Mesenchymal stem cell (in vitro differentiated cells and primary cell): ENCODE data around the gene MALRD1.

Experiments
- DNase-seq: peaks from one replicate; pipeline ENCODE4 v3.0.0-alpha.2; 2013
- H2AFZ ChIP-seq: one replicate; pipeline ENCODE4 v1.6.1; 2013; ENCODE audit warnings: low read depth, mild to moderate bottlenecking, control low read depth, inconsistent platforms, low read length, moderate library complexity
- H2AK5ac ChIP-seq: 2 replicates; pipeline ENCODE4 v1.6.1; 2013; ENCODE audit warnings: low read length, moderate library complexity, mild to moderate bottlenecking, inconsistent platforms; ENCODE audit not compliant: severe bottlenecking
- H2BK120ac ChIP-seq: one replicate; pipeline ENCODE4 v1.6.1; 2013; ENCODE audit warnings: low read depth, mild to moderate bottlenecking, inconsistent platforms, low read length, moderate library complexity
- H2BK12ac ChIP-seq, 2 experiments: one replicate each; pipeline ENCODE4 v1.6.1; 2013; ENCODE audit warnings: inconsistent platforms in 2 of 2, low read length in 2 of 2, mild to moderate bottlenecking in 2 of 2, moderate library complexity in 2 of 2, control low read depth in 1 of 2
- H2BK15ac ChIP-seq: one replicate; pipeline ENCODE4 v1.6.1; 2013; ENCODE audit warnings: mild to moderate bottlenecking, low read depth, inconsistent platforms; ENCODE audit not compliant: poor library complexity, severe bottlenecking
- H2BK5ac ChIP-seq: 2 replicates; pipeline ENCODE4 v1.6.1; 2013; ENCODE audit warnings: low read depth, mild to moderate bottlenecking, low read length, control low read depth, inconsistent platforms; ENCODE audit not compliant: poor library complexity, severe bottlenecking
- H3K14ac ChIP-seq, 2 experiments: one replicate each; pipeline ENCODE4 v1.6.1; 2013; ENCODE audit warnings: inconsistent platforms in 2 of 2, low read length in 2 of 2, control low read depth in 1 of 2, mild to moderate bottlenecking in 1 of 2, moderate library complexity in 1 of 2
- H3K18ac ChIP-seq, 2 experiments: one replicate each; pipeline ENCODE4 v1.6.1; 2013; ENCODE audit warnings: inconsistent platforms in 2 of 2, low read length in 2 of 2, control low read depth in 1 of 2, low read depth in 1 of 2, mild to moderate bottlenecking in 1 of 2
- H3K23ac ChIP-seq, 2 experiments: one replicate each; pipeline ENCODE4 v1.6.1; 2013; ENCODE audit warnings: inconsistent platforms in 2 of 2, low read length in 2 of 2, mild to moderate bottlenecking in 2 of 2, moderate library complexity in 2 of 2, control low read depth in 1 of 2
- H3K27ac ChIP-seq: 2 replicates; pipeline ENCODE4 v1.5.1; 2013; ENCODE audit warnings: mild to moderate bottlenecking, moderate library complexity, low read length, control low read depth, inconsistent platforms; ENCODE audit not compliant: poor library complexity, severe bottlenecking
- H3K27me3 ChIP-seq, 2 experiments: 2 replicates each; pipeline versions ENCODE4 v1.6.1 to v1.7.0; 2013; ENCODE audit warnings: low read length in 2 of 2, mild to moderate bottlenecking in 2 of 2, moderate library complexity in 2 of 2, control low read depth in 1 of 2, inconsistent platforms in 1 of 2; ENCODE audit not compliant: control insufficient read depth in 1 of 2, insufficient read depth in 1 of 2
- H3K36me3 ChIP-seq, 2 experiments: 2 replicates each; pipeline versions ENCODE4 v1.6.1 to v1.7.0; 2013; ENCODE audit warnings: low read length in 2 of 2, control low read depth in 1 of 2, inconsistent platforms in 1 of 2, low read depth in 1 of 2, mild to moderate bottlenecking in 1 of 2; ENCODE audit not compliant: insufficient read depth in 2 of 2, control insufficient read depth in 1 of 2
- H3K4ac ChIP-seq, 2 experiments: one replicate each; pipeline ENCODE4 v1.6.1; 2013; ENCODE audit warnings: inconsistent platforms in 2 of 2, low read length in 2 of 2, mild to moderate bottlenecking in 2 of 2, moderate library complexity in 2 of 2, control low read depth in 1 of 2, low read depth in 1 of 2
- H3K4me1 ChIP-seq: 2 replicates; pipeline ENCODE4 v1.6.1; 2013; ENCODE audit warnings: low read depth, low read length, control low read depth; ENCODE audit not compliant: control insufficient read depth, insufficient read depth
- H3K4me2 ChIP-seq: 2 replicates; pipeline ENCODE4 v1.6.1; 2013; ENCODE audit warnings: low read length, mild to moderate bottlenecking, inconsistent platforms; ENCODE audit not compliant: poor library complexity, severe bottlenecking
- H3K4me3 ChIP-seq, 2 experiments: 2 replicates each; pipeline versions ENCODE4 v1.5.1 to v1.7.0; 2013; ENCODE audit warnings: low read length in 2 of 2, mild to moderate bottlenecking in 2 of 2, control low read depth in 1 of 2, low read depth in 1 of 2; ENCODE audit not compliant: insufficient read depth in 1 of 2
- H3K79me1 ChIP-seq: replicated peaks from 2 replicates; pipeline ENCODE4 v1.6.1; 2013; ENCODE audit warnings: mild to moderate bottlenecking, control low read depth, low read length, inconsistent platforms; ENCODE audit not compliant: poor library complexity, severe bottlenecking
- H3K9ac ChIP-seq: 2 replicates; pipeline ENCODE4 v1.7.0; 2013; ENCODE audit warnings: mild to moderate bottlenecking, low read length, moderate library complexity
- H3K9me3 ChIP-seq: 2 replicates; pipeline ENCODE4 v1.7.0; 2013; ENCODE audit warnings: mild to moderate bottlenecking, low read length; ENCODE audit not compliant: control insufficient read depth
- H4K8ac ChIP-seq: one replicate; pipeline ENCODE4 v1.6.1; 2013; ENCODE audit warnings: inconsistent platforms, mild to moderate bottlenecking, low read length, moderate library complexity
- H4K91ac ChIP-seq: one replicate; pipeline ENCODE4 v1.6.1; 2013; ENCODE audit warnings: mild to moderate bottlenecking, low read length, inconsistent platforms
- WGBS: methylation state at CpG from one replicate; pipeline ENCODE4 v1.1.7; 2013; ENCODE audit warnings: mixed read lengths; 5-methylcytosine and 5-hydroxymethylcytosine counted together

The MALRD1 gene

DNA sequence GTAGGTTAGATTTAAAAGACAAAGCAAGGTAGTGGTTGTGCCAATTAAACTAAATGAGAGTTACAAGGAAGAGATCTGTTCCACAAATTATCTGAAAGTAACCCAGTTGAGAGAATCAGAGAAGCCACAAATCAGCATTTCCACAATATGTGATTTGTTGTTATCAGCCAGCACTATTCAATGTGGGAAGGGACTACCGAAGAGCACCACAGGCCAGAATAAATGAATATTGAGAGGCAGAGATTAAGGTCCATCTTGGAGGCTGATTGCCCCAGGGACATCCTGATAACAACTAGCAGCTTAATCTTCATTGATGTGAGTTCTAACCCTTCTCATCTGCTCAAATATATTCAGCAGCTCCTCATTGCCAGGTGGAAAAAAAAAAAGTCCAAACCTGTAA lies 367.6 kb downstream of the MALRD1 start:
- Histone ChIP-seq H2BK120ac (no peak overlapping the region), H3K18ac (no peak overlapping the region), H4K8ac (no peak overlapping the region), H3K36me3 (no peaks in the 10 kb centered on the region), H3K4ac (no peak overlapping the region), H3K27me3 (no peaks in the 10 kb centered on the region), H3K4me2 (no peak overlapping the region), H2AK5ac (no peak overlapping the region), H3K27ac (no peak overlapping the region), H3K9ac (no peak overlapping the region), H3K79me1 (no peaks in the 10 kb centered on the region), H3K14ac (no peak overlapping the region), H2BK5ac (no peak overlapping the region), H2BK15ac (no peak overlapping the region), H4K91ac (no peak overlapping the region), H2BK12ac (no peak overlapping the region), H3K23ac (no peak overlapping the region), H3K4me1 (no peaks in the 10 kb centered on the region), H2AFZ (no peak overlapping the region), H3K9me3 (no peaks in the 10 kb centered on the region), H3K4me3 (no peak overlapping the region)
- no peak for DNase-seq
- 31% methylated on average over 1 of the region's 1 CpG for WGBS

DNA sequence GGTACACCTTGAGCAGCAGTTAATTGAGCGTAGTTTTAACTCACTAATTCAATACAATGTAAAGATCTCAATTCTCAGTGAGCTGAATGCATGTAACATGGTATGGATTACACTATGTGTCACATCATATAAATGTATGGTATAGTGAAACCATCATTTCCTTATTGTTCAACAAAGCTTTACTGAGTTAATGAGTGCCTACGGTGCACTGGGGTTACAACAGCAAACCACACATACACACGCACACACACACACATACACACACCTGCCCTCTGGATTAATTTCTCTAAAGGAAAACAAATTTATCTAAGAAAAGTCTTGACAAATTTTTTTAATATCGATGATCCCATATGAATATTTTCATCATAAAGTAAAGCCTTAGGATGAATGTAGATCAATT lies 369.1 kb downstream of the MALRD1 start:
- Histone ChIP-seq H2BK12ac (no peak overlapping the region), H3K79me1 (no peaks in the 10 kb centered on the region), H2BK15ac (no peak overlapping the region), H3K4ac (no peak overlapping the region), H3K36me3 (no peaks in the 10 kb centered on the region), H2BK5ac (no peak overlapping the region), H3K27me3 (no peaks in the 10 kb centered on the region), H4K91ac (no peak overlapping the region), H3K14ac (no peak overlapping the region), H3K4me3 (no peak overlapping the region), H4K8ac (no peak overlapping the region), H3K4me1 (no peaks in the 10 kb centered on the region), H3K27ac (no peak overlapping the region), H3K9me3 (no peaks in the 10 kb centered on the region), H3K9ac (no peak overlapping the region), H2BK120ac (no peak overlapping the region), H3K4me2 (no peak overlapping the region), H2AK5ac (no peak overlapping the region), H3K18ac (no peak overlapping the region), H2AFZ (no peak overlapping the region), H3K23ac (no peak overlapping the region)
- DNase-seq, result no peak
- WGBS, result 100% methylated on average over 2 of the region's 4 CpGs

DNA sequence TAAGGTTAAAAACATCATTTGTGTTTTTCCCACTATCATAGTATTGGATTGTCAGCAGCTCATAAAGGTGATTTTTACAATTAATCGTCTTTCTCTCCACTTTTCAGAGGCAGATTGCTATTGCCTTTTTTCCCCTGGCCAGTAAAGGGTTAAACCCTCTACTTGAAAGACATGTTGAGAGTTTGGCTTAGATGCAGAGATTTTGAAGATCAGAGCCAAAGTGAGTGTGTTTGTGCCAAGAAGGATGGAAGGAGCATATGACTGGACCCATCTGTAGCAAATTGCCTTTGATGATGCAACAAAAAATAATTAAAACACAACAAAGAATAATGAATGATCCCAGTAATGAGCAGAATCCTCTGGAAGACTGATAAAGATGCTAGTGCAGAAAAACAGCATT lies 373.1 kb downstream of the MALRD1 start:
- no peak overlapping the region for H4K8ac ChIP-seq
- no CpG with 5 or more reads among the region's 1 CpG for WGBS
- no peak overlapping the region for H2BK120ac ChIP-seq

DNA sequence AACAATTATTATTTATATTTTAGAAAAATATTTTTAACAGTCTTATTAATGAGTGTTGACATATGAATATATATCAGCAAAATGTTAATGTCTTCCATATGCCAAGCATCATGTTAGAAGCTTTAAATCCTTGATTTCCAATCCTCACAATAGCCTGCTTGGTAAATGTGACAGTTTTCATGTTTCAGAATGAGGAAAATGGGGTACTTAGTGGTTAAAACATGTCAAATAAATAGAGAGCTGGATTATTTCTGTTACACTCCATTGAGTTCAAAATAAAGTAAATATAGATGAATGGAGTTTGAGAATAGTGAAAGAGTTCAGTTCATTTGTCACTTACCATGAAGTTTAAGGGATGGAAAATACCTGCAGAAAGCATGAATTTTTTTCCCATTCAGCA lies 377.4 kb downstream of the MALRD1 start:
- no peak overlapping the region for H3K4ac ChIP-seq
- no peak overlapping the region for H2AK5ac ChIP-seq
- H2AFZ ChIP-seq, result no peak overlapping the region
- no peak overlapping the region for H3K4me2 ChIP-seq
- no peak for DNase-seq
- H3K36me3 ChIP-seq, result no peaks in the 10 kb centered on the region
- H2BK15ac ChIP-seq, result no peak overlapping the region
- H3K4me3 ChIP-seq, result no peak overlapping the region
- no peak overlapping the region for H3K14ac ChIP-seq
- H3K23ac ChIP-seq, result no peak overlapping the region
- H2BK120ac ChIP-seq, result no peak overlapping the region
- no peak overlapping the region for H3K9ac ChIP-seq
- H4K91ac ChIP-seq, result no peak overlapping the region
- no peak overlapping the region for H2BK5ac ChIP-seq
- H2BK12ac ChIP-seq, result no peak overlapping the region
- no peak overlapping the region for H4K8ac ChIP-seq
- no peak overlapping the region for H3K27ac ChIP-seq
- no peak overlapping the region for H3K18ac ChIP-seq
- H3K27me3 ChIP-seq, result no peaks in the 10 kb centered on the region
- H3K9me3 ChIP-seq, result no peaks in the 10 kb centered on the region
- H3K79me1 ChIP-seq, result no peaks in the 10 kb centered on the region
- no peaks in the 10 kb centered on the region for H3K4me1 ChIP-seq

More for the DNA sequence above, 373.1 kb downstream of the MALRD1 start:
- no peak overlapping the region for H3K4ac ChIP-seq
- no peak overlapping the region for H3K27ac ChIP-seq
- no peak overlapping the region for H3K4me3 ChIP-seq
- no peaks in the 10 kb centered on the region for H3K9me3 ChIP-seq
- H2AFZ ChIP-seq, result no peak overlapping the region
- H3K18ac ChIP-seq, result no peak overlapping the region
- no peak overlapping the region for H2BK15ac ChIP-seq
- no peak overlapping the region for H4K91ac ChIP-seq
- H3K9ac ChIP-seq, result no peak overlapping the region
- H2BK12ac ChIP-seq, result no peak overlapping the region
- H3K4me1 ChIP-seq, result no peaks in the 10 kb centered on the region
- no peak overlapping the region for H2AK5ac ChIP-seq
- H3K79me1 ChIP-seq, result no peaks in the 10 kb centered on the region
- DNase-seq, result no peak
- no peak overlapping the region for H3K14ac ChIP-seq
- no peak overlapping the region for H2BK5ac ChIP-seq
- no peaks in the 10 kb centered on the region for H3K36me3 ChIP-seq
- H3K23ac ChIP-seq, result no peak overlapping the region
- no peaks in the 10 kb centered on the region for H3K27me3 ChIP-seq
- H3K4me2 ChIP-seq, result no peak overlapping the region
